ENCODE measurements around the gene PTPRB.

GRCh38 chr12:70543444-70543843 is 93.8 kb downstream of the PTPRB start:
- TF ChIP-seq POLR2A (IDR thresholded peaks at IDR 0.05; ENCODE audit: low read length), result no peak
- no peak for TF ChIP-seq CTCF (IDR thresholded peaks at IDR 0.05)
- TF ChIP-seq POLR2AphosphoS2 (conservative IDR thresholded peaks at IDR 0.05; ENCODE audit: low read length), result no peak
- no peak for TF ChIP-seq NPAS2 (CRISPR knock-in tag; IDR thresholded peaks at IDR 0.05; ENCODE audit: borderline replicate concordance)
- TF ChIP-seq CBX2 (IDR thresholded peaks at IDR 0.05; ENCODE audit: borderline replicate concordance, low read depth), result no peak
- TF ChIP-seq MYC (IDR thresholded peaks at IDR 0.05; ENCODE audit: borderline replicate concordance, low read length), result no peak
- TF ChIP-seq JUN (IDR thresholded peaks at IDR 0.05), result no peak
- no peak for TF ChIP-seq REST (IDR thresholded peaks at IDR 0.05)
- TF ChIP-seq, protein P1, sequence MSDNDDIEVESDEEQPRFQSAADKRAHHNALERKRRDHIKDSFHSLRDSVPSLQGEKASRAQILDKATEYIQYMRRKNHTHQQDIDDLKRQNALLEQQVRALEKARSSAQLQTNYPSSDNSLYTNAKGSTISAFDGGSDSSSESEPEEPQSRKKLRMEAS (IDR thresholded peaks at IDR 0.05), result no peak
- no peak for TF ChIP-seq FOSB (CRISPR knock-in tag; IDR thresholded peaks at IDR 0.05)
- no peak for TF ChIP-seq RAD21 (conservative IDR thresholded peaks at IDR 0.05 in 1 of 2, IDR thresholded peaks at IDR 0.05 in 1 of 2)
- no peak for TF ChIP-seq RCOR1 (IDR thresholded peaks at IDR 0.05; ENCODE audit: low read depth, low read length)
- no peak for TF ChIP-seq RFX5 (IDR thresholded peaks at IDR 0.05)
- TF ChIP-seq CEBPB (IDR thresholded peaks at IDR 0.05), result no peak
